Lung (tissue), 12 donors: Measurements from ENCODE around the gene LSR. TPM values are rescaled to one million over a fixed set of nuclear protein-coding genes. Genes with fewer than 3 reads are reported as not detected.

Experiments
- ATAC-seq: fragments of 200-7000 bp; cut with Tn5 transposase; one replicate; pipeline ENCODE4 v1.9.1; 2020; ENCODE audit warnings: moderate number of reproducible peaks; ENCODE audit not compliant: insufficient read depth, low FRiP score
- DNase-seq, 3 donors: peaks; one replicate each; pipeline ENCODE4 v3.0.0-alpha.2; 2013 to 2017
- H3K27ac ChIP-seq, 2 donors: one replicate each; pipeline ENCODE4 v1.5.1; 2013; ENCODE audit warnings: mild to moderate bottlenecking in 2 of 2, moderate library complexity in 2 of 2, control low read depth in 1 of 2, inconsistent platforms in 1 of 2, low read depth in 1 of 2, low read length in 1 of 2
- H3K27me3 ChIP-seq, 3 donors: one replicate each; pipeline ENCODE4 v1.5.1; 2013; ENCODE audit warnings: low read length in 2 of 3; ENCODE audit not compliant: control insufficient read depth in 3 of 3, insufficient read depth in 3 of 3
- H3K36me3 ChIP-seq, 4 donors: one replicate each; pipeline ENCODE4 v1.5.1; 2013; ENCODE audit warnings: low read length in 4 of 4, mild to moderate bottlenecking in 1 of 4, moderate library complexity in 1 of 4; ENCODE audit not compliant: control insufficient read depth in 4 of 4, insufficient read depth in 4 of 4
- H3K4me1 ChIP-seq, 5 donors: one replicate each; pipeline ENCODE4 v1.5.1; 2013; ENCODE audit warnings: low read length in 5 of 5, mild to moderate bottlenecking in 2 of 5, moderate library complexity in 1 of 5; ENCODE audit not compliant: control insufficient read depth in 5 of 5, insufficient read depth in 5 of 5
- H3K4me3 ChIP-seq: one replicate; pipeline ENCODE4 v1.5.1; 2013; ENCODE audit warnings: mild to moderate bottlenecking, control low read depth, moderate library complexity
- H3K9ac ChIP-seq, 2 donors: one replicate each; pipeline ENCODE4 v1.5.1; 2013; ENCODE audit warnings: low read length in 2 of 2, control low read depth in 1 of 2; ENCODE audit not compliant: insufficient read depth in 1 of 2
- H3K9me3 ChIP-seq, 4 donors: one replicate each; pipeline ENCODE4 v1.5.1; 2013; ENCODE audit warnings: low read length in 3 of 4, mild to moderate bottlenecking in 1 of 4, moderate library complexity in 1 of 4; ENCODE audit not compliant: control insufficient read depth in 4 of 4, insufficient read depth in 3 of 4
- CTCF ChIP-seq: IDR thresholded peaks from 2 replicates; pipeline ENCODE4 v1.5.1; 2012; ENCODE audit warnings: mild to moderate bottlenecking; ENCODE audit errors: control extremely low read depth, extremely low read depth
- WGBS, 2 donors: extraction: QIAGEN DNeasy Blood & Tissue Kit; methylation state at CpG; one replicate each; pipeline ENCODE4 v1.1.7; 2013; 5-methylcytosine and 5-hydroxymethylcytosine counted together
- polyA plus RNA-seq, 2 donors: library from polyadenylated mRNA; stranded (reverse); fragments of 200-250 nt; gene quantifications; one replicate each; pipeline ENCODE4 v1.2.1, GENCODE V29; 2013
- total RNA-seq, 2 donors: library from RNA; depleted of rRNA in 1 of 2; stranded (reverse); fragments of >200 nt in 1 of 2; gene quantifications; one replicate each; pipeline ENCODE4 v1.2.1, GENCODE V29; 2014 to 2021
- donor health status: control.
- donor health status: control.
- donor health status: Bipolar disorder and iron deficiency.
- donor health status: healthy.
- donor health status: DM: yes; HTN: yes; CAD: no.

Gene LSR
- total and polyA plus RNA-seq, 4 donors: 30.8 to 82.0 (median 68.7) TPM

GRCh38 chr19:35265900-35266519, 17.2 kb downstream of the LSR start:
- Histone ChIP-seq H3K9ac (no peak overlapping the region), H3K27ac (peak overlapping the region in 1 of 2 donors; percentile 22), H3K4me3 (no peak overlapping the region), H3K4me1 (peaks cover 0 to 19% (median 8%) of the 10 kb centered on the region in 5 donors), H3K36me3 (peaks cover 0 to 14% (median 8%) of the 10 kb centered on the region in 4 donors), H3K9me3 (no peaks in the 10 kb centered on the region), H3K27me3 (no peaks in the 10 kb centered on the region)
- ATAC-seq: no peak
- 89 to 92% methylated on average over 10 of the region's 10 CpGs for whole genome bisulfite sequencing, 2 donors
- no peak for DNase-seq
- no peak for TF ChIP-seq CTCF

DNA sequence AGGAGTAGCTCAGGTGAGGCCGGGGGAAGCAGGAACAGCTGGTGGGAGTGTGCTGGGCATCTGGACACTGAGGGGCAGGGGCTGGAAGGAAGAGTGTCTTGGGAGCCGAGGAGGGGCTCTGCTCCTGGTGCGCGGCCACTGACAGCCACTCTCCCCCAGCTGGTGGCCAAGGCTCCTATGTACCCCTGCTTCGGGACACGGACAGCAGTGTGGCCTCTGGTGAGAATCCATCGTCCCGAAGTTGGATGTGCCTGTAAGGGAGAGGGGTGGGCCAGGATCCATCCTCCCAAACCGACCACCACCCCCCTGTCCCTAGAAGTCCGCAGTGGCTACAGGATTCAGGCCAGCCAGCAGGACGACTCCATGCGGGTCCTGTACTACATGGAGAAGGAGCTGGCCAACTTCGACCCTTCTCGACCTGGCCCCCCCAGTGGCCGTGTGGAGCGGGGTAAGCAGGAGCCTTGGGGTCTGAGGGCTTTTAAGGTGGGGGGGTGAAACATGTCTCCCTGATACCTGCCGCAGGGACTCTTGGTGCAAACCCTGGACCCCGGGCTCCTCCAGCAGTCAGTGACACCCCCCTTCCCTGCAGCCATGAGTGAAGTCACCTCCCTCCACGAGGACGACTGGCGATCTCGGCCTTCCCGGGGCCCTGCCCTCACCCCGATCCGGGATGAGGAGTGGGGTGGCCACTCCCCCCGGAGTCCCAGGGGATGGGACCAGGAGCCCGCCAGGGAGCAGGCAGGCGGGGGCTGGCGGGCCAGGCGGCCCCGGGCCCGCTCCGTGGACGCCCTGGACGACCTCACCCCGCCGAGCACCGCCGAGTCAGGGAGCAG, 17.9 kb downstream of the LSR start:
- DNase-seq (no peak), ATAC-seq (no peak)
- peaks cover 2 to 21% (median 16%) of the 10 kb centered on the region in 4 donors for H3K36me3 ChIP-seq
- H3K27ac ChIP-seq: peak overlapping the region; percentile 93 to 97
- peaks cover 0 to 19% (median 8%) of the 10 kb centered on the region in 5 donors for H3K4me1 ChIP-seq
- H3K4me3 ChIP-seq: peak overlapping the region; percentile 74
- peak overlapping the region; percentile 3 to 78 for H3K9ac ChIP-seq
- no peaks in the 10 kb centered on the region for H3K27me3 ChIP-seq
- TF ChIP-seq CTCF: no peak
- no peaks in the 10 kb centered on the region for H3K9me3 ChIP-seq
- WGBS, 2 donors: 44 to 57% methylated on average over 30 to 39 of the region's 39 CpGs

DNA sequence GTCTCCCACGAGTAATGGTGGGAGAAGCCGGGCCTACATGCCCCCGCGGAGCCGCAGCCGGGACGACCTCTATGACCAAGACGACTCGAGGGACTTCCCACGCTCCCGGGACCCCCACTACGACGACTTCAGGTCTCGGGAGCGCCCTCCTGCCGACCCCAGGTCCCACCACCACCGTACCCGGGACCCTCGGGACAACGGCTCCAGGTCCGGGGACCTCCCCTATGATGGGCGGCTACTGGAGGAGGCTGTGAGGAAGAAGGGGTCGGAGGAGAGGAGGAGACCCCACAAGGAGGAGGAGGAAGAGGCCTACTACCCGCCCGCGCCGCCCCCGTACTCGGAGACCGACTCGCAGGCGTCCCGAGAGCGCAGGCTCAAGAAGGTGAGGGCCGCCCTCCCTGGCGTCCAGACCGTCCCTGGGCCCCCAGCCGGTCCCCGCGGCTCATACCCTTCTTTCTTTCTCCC, 18.6 kb downstream of the LSR start:
- peak overlapping the region; percentile 93 to 97 for H3K27ac ChIP-seq
- H3K9ac ChIP-seq: peak overlapping the region; percentile 3 to 78
- no peak for TF ChIP-seq CTCF
- H3K27me3 ChIP-seq: no peaks in the 10 kb centered on the region
- H3K4me3 ChIP-seq: peak overlapping the region; percentile 74
- WGBS, 2 donors: 1 to 3% methylated on average over 38 to 40 of the region's 40 CpGs
- ATAC-seq: no peak
- peak in 1 of 3 donors; percentile 59 for DNase-seq
- no peaks in the 10 kb centered on the region for H3K9me3 ChIP-seq
- H3K4me1 ChIP-seq: peaks cover 0 to 19% (median 8%) of the 10 kb centered on the region in 5 donors
- H3K36me3 ChIP-seq: peaks cover 2 to 25% (median 21%) of the 10 kb centered on the region in 4 donors
